Measurements from ENCODE around the gene LPCAT1.
"Not testable (repeated sequence)": the region's sequence is repeated elsewhere in the genome, so short reads cannot be mapped to it uniquely, and the experiment has no call there.

DNA sequence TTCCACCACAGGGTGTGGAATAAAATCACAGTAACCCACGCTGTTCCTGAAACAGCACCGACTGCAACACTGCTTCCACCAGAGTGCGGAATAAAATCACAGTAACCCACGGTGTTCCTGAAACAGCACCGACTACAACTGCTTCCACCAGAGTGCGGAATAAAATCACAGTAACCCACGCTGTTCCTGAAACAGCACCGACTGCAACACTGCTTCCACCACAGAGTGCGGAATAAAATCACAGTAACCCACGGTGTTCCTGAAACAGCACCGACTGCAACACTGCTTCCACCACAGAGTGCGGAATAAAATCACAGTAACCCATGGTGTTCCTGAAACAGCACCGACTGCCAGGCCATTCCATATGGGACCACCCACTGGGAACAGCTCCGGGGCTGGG lies 18.7 kb downstream of the LPCAT1 start:
- TF ChIP-seq, protein P1, sequence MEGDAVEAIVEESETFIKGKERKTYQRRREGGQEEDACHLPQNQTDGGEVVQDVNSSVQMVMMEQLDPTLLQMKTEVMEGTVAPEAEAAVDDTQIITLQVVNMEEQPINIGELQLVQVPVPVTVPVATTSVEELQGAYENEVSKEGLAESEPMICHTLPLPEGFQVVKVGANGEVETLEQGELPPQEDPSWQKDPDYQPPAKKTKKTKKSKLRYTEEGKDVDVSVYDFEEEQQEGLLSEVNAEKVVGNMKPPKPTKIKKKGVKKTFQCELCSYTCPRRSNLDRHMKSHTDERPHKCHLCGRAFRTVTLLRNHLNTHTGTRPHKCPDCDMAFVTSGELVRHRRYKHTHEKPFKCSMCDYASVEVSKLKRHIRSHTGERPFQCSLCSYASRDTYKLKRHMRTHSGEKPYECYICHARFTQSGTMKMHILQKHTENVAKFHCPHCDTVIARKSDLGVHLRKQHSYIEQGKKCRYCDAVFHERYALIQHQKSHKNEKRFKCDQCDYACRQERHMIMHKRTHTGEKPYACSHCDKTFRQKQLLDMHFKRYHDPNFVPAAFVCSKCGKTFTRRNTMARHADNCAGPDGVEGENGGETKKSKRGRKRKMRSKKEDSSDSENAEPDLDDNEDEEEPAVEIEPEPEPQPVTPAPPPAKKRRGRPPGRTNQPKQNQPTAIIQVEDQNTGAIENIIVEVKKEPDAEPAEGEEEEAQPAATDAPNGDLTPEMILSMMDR (IDR thresholded peaks at IDR 0.05 in 2 of 3, conservative IDR thresholded peaks at IDR 0.05 in 1 of 3; ENCODE audit: borderline replicate concordance in 1 of 3, insufficient read depth in 1 of 3, low read depth in 2 of 3, low read length in 2 of 3): not testable (repeated sequence)
- not testable (repeated sequence) for TF ChIP-seq POLR2A (IDR thresholded peaks at IDR 0.05; ENCODE audit: borderline replicate concordance, extremely low read depth, insufficient read depth, insufficient read length); YY1 (IDR thresholded peaks at IDR 0.05; ENCODE audit: extremely low read depth, insufficient replicate concordance, low read depth, low read length); SIN3A (IDR thresholded peaks at IDR 0.05; ENCODE audit: low read depth); EZH2phosphoT487 (IDR thresholded peaks at IDR 0.05; ENCODE audit: borderline replicate concordance); ZNF274 (IDR thresholded peaks at IDR 0.05; ENCODE audit: low read depth, low read length); EGR1 (IDR thresholded peaks at IDR 0.05; ENCODE audit: low read depth); ELF1 (IDR thresholded peaks at IDR 0.05; ENCODE audit: borderline replicate concordance, low read depth); EZH2 (IDR thresholded peaks at IDR 0.05)
- TF ChIP-seq, protein P2, sequence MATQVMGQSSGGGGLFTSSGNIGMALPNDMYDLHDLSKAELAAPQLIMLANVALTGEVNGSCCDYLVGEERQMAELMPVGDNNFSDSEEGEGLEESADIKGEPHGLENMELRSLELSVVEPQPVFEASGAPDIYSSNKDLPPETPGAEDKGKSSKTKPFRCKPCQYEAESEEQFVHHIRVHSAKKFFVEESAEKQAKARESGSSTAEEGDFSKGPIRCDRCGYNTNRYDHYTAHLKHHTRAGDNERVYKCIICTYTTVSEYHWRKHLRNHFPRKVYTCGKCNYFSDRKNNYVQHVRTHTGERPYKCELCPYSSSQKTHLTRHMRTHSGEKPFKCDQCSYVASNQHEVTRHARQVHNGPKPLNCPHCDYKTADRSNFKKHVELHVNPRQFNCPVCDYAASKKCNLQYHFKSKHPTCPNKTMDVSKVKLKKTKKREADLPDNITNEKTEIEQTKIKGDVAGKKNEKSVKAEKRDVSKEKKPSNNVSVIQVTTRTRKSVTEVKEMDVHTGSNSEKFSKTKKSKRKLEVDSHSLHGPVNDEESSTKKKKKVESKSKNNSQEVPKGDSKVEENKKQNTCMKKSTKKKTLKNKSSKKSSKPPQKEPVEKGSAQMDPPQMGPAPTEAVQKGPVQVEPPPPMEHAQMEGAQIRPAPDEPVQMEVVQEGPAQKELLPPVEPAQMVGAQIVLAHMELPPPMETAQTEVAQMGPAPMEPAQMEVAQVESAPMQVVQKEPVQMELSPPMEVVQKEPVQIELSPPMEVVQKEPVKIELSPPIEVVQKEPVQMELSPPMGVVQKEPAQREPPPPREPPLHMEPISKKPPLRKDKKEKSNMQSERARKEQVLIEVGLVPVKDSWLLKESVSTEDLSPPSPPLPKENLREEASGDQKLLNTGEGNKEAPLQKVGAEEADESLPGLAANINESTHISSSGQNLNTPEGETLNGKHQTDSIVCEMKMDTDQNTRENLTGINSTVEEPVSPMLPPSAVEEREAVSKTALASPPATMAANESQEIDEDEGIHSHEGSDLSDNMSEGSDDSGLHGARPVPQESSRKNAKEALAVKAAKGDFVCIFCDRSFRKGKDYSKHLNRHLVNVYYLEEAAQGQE (IDR thresholded peaks at IDR 0.05; ENCODE audit: low read depth): not testable (repeated sequence)

Data from HCT116 (cell line).